K562 (cell line): ENCODE measurements around the gene DARS2. TPM values are rescaled to one million over a fixed set of nuclear protein-coding genes. Genes with fewer than 3 reads are reported as not detected.

Experiments used
- ARID1B ChIP-seq: fragments of 450-650 bp; IDR thresholded peaks from 2 replicates; pipeline ENCODE4 v1.6.1; 2016; ENCODE audit warnings: antibody characterized with exemption, mild to moderate bottlenecking, inconsistent platforms
- BCOR ChIP-seq: fragments of 450-650 bp; IDR thresholded peaks from 2 replicates; pipeline ENCODE4 v1.6.1; 2016
- CCAR2 ChIP-seq: fragments of 200-400 bp; formaldehyde crosslinking; IDR thresholded peaks from 2 replicates; pipeline ENCODE4 v1.6.1; 2017; ENCODE audit warnings: mild to moderate bottlenecking, low read depth, low read length
- CHD2 ChIP-seq: IDR thresholded peaks from 2 replicates; pipeline ENCODE4 v1.6.1; 2011; ENCODE audit warnings: low read depth, low read length
- DMBX1 ChIP-seq: fragments of 250-450 bp; sonication (Bioruptor Pico); IDR thresholded peaks from 2 replicates; pipeline ENCODE4 v1.8.0; 2022; ENCODE audit warnings: inconsistent platforms, mild to moderate bottlenecking, moderate library complexity, borderline replicate concordance
- ETV1 ChIP-seq: fragments of 450-650 bp; conservative IDR thresholded peaks from 2 replicates; pipeline ENCODE4 v1.6.1; 2016; ENCODE audit warnings: missing genetic modification characterization, control low read depth, low read depth, missing compliant biosample characterization
- GABPB1 ChIP-seq: sonication (generic); formaldehyde crosslinking; IDR thresholded peaks from 2 replicates; pipeline ENCODE4 v1.8.0; 2022; ENCODE audit warnings: mild to moderate bottlenecking, missing genetic modification reagents
- GABPB2 ChIP-seq: fragments of 250-450 bp; sonication (Bioruptor Pico); conservative IDR thresholded peaks from 2 replicates; pipeline ENCODE4 v1.5.1; 2021; ENCODE audit warnings: mild to moderate bottlenecking
- GATA2 ChIP-seq: sonication (generic); formaldehyde crosslinking; IDR thresholded peaks from 2 replicates; pipeline ENCODE4 v1.4.0; 2020; ENCODE audit warnings: mild to moderate bottlenecking, missing genetic modification reagents
- HIVEP1 ChIP-seq: fragments of 250-450 bp; sonication (Bioruptor Pico); IDR thresholded peaks from 2 replicates; pipeline ENCODE4 v1.4.0; 2020; ENCODE audit warnings: mild to moderate bottlenecking
- KAT8 ChIP-seq: fragments of 450-650 bp; IDR thresholded peaks from 2 replicates; pipeline ENCODE4 v1.6.1; 2016; ENCODE audit warnings: low read depth, mild to moderate bottlenecking
- KDM4B ChIP-seq, 2 experiments: fragments of 450-650 bp in 1 of 2; sonication (generic) in 1 of 2; IDR thresholded peaks; 2 replicates each; pipeline ENCODE4 v1.6.1; 2016 to 2017; ENCODE audit warnings: borderline replicate concordance in 2 of 2, antibody characterized with exemption in 1 of 2, low read depth in 1 of 2, mild to moderate bottlenecking in 1 of 2
- MTA1 ChIP-seq: fragments of 450-650 bp; IDR thresholded peaks from 2 replicates; pipeline ENCODE4 v1.6.1; 2017; ENCODE audit warnings: borderline replicate concordance
- MTF1 ChIP-seq: fragments of 250-450 bp; sonication (Bioruptor Pico); IDR thresholded peaks from 2 replicates; pipeline ENCODE4 v1.9.0; 2021; ENCODE audit warnings: moderate library complexity, mild to moderate bottlenecking, inconsistent platforms, borderline replicate concordance
- NCOA4 ChIP-seq: fragments of 450-650 bp; IDR thresholded peaks from 2 replicates; pipeline ENCODE4 v1.6.1; 2018; ENCODE audit warnings: mild to moderate bottlenecking; ENCODE audit not compliant: partially characterized antibody
- PATZ1 ChIP-seq: fragments of 250-450 bp; sonication (Bioruptor Pico); IDR thresholded peaks from 2 replicates; pipeline ENCODE4 v1.5.0; 2020; ENCODE audit warnings: mild to moderate bottlenecking, borderline replicate concordance
- PHF21A ChIP-seq: fragments of 450-650 bp; IDR thresholded peaks from 2 replicates; pipeline ENCODE4 v1.6.1; 2017; ENCODE audit warnings: low read depth, borderline replicate concordance
- SMAD3 ChIP-seq: fragments of 450-650 bp; formaldehyde crosslinking; conservative IDR thresholded peaks from 2 replicates; pipeline ENCODE4 v1.4.0; 2020; ENCODE audit warnings: mild to moderate bottlenecking
- SREBF1 ChIP-seq: fragments of 150-350 bp; IDR thresholded peaks from 2 replicates; pipeline ENCODE4 v1.6.1; 2014; ENCODE audit warnings: antibody characterized with exemption, low read depth, low read length, borderline replicate concordance
- SRSF9 ChIP-seq: fragments of 200-400 bp; formaldehyde crosslinking; IDR thresholded peaks from 2 replicates; pipeline ENCODE4 v1.6.1; 2017; ENCODE audit warnings: low read depth, low read length, borderline replicate concordance
- TCF7 ChIP-seq: sonication (generic); IDR thresholded peaks from 2 replicates; pipeline ENCODE4 v1.6.1; 2016; ENCODE audit warnings: antibody characterized with exemption, borderline replicate concordance
- ZBTB1 ChIP-seq: sonication (generic); formaldehyde crosslinking; IDR thresholded peaks from 2 replicates; pipeline ENCODE4 v1.8.1; 2023; ENCODE audit warnings: missing genetic modification reagents, low read depth, mild to moderate bottlenecking, borderline replicate concordance
- polyA plus RNA-seq, 8 experiments: library from polyadenylated mRNA; depleted of rRNA in 4 of 8; stranded (reverse) in 5 of 8; unstranded in 3 of 8; fragments of >200 nt; fragmentation: Nextera tagmentation in 2 of 8; fragmentation: Illumina TruSeq in 1 of 8; extraction: Ambion mirVana in 2 of 8; extraction: Trizol in 1 of 8; gene quantifications; 2 replicates each; pipeline versions ENCODE4 v1.2.1 to v1.2.3, GENCODE V29; 2011 to 2014; ENCODE audit warnings: inconsistent platforms in 1 of 8, missing spikeins in 1 of 8
- total RNA-seq, 7 experiments: library from RNA; depleted of rRNA in 6 of 7; stranded (reverse); fragments of >200 nt in 6 of 7; fragmentation: Illumina TruSeq in 2 of 7; extraction: Trizol in 2 of 7; gene quantifications; 2 replicates each; pipeline versions ENCODE4 v1.2.1 to v1.2.3, GENCODE V29; 2011 to 2021; ENCODE audit warnings: low replicate concordance in 1 of 7
- TF ChIP-seq, protein P1 (sequence below), 2 experiments: fragments of 200-800 bp in 1 of 2; sonication (Bioruptor generic) in 1 of 2; sonication (generic) in 1 of 2; formaldehyde crosslinking in 1 of 2; IDR thresholded peaks in 1 of 2; conservative IDR thresholded peaks in 1 of 2; 2 replicates each; pipeline versions ENCODE4 v1.5.0 to v1.6.1; 2016 to 2020; ENCODE audit warnings: missing compliant biosample characterization in 1 of 2, missing genetic modification characterization in 1 of 2, missing genetic modification reagents in 1 of 2
- TF ChIP-seq, protein P2 (sequence below): IDR thresholded peaks from 2 replicates; pipeline ENCODE4 v1.6.1; 2014; ENCODE audit warnings: antibody characterized with exemption

The DARS2 gene
- total and polyA plus RNA-seq, 9 of the 15 experiments (the other 6 are each of a cell fraction or from before 2014, with no cell fraction given): 36.4 to 96.7 (median 68.6) TPM

DNA sequence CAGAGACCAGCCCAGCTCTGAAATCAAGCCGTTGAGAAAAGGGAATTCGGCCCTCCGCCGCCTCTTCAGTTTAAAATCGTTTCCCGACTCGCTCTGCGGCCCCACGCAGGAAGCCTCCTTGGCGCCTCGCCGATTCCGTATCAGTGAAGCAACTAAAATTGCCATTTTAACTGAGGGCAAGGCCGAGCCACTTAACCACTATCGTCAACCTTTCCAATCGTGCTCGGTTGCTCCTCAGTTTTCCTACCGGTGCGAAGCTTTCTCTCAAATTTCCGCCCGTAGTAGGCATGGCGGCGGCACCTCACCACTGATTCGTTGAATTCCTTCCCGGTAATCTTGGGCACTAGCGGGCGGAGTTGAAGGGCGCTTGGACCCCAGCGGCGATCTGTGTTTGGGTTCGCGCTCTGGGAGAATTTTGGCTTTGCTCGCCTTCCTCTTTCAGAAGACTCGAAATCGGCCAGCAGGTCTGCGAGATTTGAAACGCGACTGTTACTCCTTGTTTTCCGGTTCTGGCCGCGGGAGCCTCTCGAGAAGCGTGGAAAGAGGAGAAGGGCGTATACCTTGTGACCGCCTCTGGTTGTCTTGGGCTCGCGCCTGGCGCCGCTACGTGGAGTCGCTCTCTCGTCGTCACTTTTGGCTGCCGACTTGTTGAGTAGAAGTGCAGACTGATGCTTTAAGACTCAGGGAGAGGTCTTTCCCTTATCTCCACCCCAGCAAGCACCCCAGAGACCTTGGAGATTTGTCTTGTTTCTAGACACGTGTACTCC lies at the start of gene DARS2, which contains the start of gene CENPL (continued):
- no peak for TF ChIP-seq SRSF9
- TF ChIP-seq, protein P1, sequence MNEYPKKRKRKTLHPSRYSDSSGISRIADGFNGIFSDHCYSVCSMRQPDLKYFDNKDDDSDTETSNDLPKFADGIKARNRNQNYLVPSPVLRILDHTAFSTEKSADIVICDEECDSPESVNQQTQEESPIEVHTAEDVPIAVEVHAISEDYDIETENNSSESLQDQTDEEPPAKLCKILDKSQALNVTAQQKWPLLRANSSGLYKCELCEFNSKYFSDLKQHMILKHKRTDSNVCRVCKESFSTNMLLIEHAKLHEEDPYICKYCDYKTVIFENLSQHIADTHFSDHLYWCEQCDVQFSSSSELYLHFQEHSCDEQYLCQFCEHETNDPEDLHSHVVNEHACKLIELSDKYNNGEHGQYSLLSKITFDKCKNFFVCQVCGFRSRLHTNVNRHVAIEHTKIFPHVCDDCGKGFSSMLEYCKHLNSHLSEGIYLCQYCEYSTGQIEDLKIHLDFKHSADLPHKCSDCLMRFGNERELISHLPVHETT (CRISPR knock-in tag; conservative IDR thresholded peaks at IDR 0.05 in 1 of 2, IDR thresholded peaks at IDR 0.05 in 1 of 2): no peak; a peak in 1 of 4 replicates
- peak; percentile 45; the same call in 1 of the 2 replicates for TF ChIP-seq ZBTB1 (CRISPR knock-in tag)
- no peak for TF ChIP-seq TCF7
- TF ChIP-seq PATZ1 (CRISPR knock-in tag): no peak
- peak; percentile 51 for TF ChIP-seq ARID1B
- TF ChIP-seq CHD2: peak; percentile 69
- TF ChIP-seq DMBX1: no peak
- TF ChIP-seq BCOR: no peak
- peak; percentile 90 for TF ChIP-seq GABPB1 (CRISPR knock-in tag)
- TF ChIP-seq CCAR2: no peak
- TF ChIP-seq SREBF1: 0 out of 2 replicates have a peak, but pooled peaks have one; percentile 33
- TF ChIP-seq KDM4B (IDR thresholded peaks at IDR 0.05; ENCODE audit: borderline replicate concordance in 2 of 2, low read depth in 1 of 2): peak in 1 of 2 experiments; percentile 36; a peak in 2 of 4 replicates
- TF ChIP-seq KAT8: no peak
- TF ChIP-seq MTA1: peak; percentile 97
- TF ChIP-seq MTF1 (CRISPR knock-in tag): no peak
- TF ChIP-seq SMAD3 (CRISPR knock-in tag): no peak
- TF ChIP-seq ETV1: peak; percentile 82
- TF ChIP-seq PHF21A: no peak
- no peak for TF ChIP-seq NCOA4
- 0 out of 2 replicates have a peak, but pooled peaks have one; percentile 63 for TF ChIP-seq GATA2 (CRISPR knock-in tag)
- no peak for TF ChIP-seq HIVEP1
- no peak for TF ChIP-seq GABPB2
- TF ChIP-seq, protein P2, sequence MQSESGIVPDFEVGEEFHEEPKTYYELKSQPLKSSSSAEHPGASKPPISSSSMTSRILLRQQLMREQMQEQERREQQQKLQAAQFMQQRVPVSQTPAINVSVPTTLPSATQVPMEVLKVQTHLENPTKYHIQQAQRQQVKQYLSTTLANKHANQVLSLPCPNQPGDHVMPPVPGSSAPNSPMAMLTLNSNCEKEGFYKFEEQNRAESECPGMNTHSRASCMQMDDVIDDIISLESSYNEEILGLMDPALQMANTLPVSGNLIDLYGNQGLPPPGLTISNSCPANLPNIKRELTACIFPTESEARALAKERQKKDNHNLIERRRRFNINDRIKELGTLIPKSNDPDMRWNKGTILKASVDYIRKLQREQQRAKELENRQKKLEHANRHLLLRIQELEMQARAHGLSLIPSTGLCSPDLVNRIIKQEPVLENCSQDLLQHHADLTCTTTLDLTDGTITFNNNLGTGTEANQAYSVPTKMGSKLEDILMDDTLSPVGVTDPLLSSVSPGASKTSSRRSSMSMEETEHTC: peak; percentile 82; the same call in 1 of the 2 replicates
